Pancreas (tissue), 10 donors: Measurements from ENCODE around the gene LRRC56. TPM values are rescaled to one million over a fixed set of nuclear protein-coding genes. Genes with fewer than 3 reads are reported as not detected.

Experiments used
- ATAC-seq, 4 donors: fragments of 200-7000 bp; cut with Tn5 transposase; one replicate each; pipeline versions ENCODE4 v1.8.0 to v1.9.1; 2020; ENCODE audit warnings: mild to moderate bottlenecking in 4 of 4, moderate library complexity in 4 of 4
- DNase-seq, 6 donors: peaks; one replicate each; pipeline ENCODE4 v3.0.0-alpha.2; 2020
- FAIRE-seq: peaks from 2 replicates; lab custom pipeline; 2012; peaks lifted over from hg19 to GRCh38; lab: Jason Lieb, UNC
- H3K27ac ChIP-seq, 4 donors: fragments of 200-600 bp; sonication (generic); 1 replicate in 3 of 4; 2 replicates in 1 of 4; pipeline versions ENCODE4 v1.5.0 to v1.8.0; 2020
- H3K27me3 ChIP-seq, 4 donors: fragments of 200-600 bp; one replicate each; pipeline ENCODE4 v1.8.0; 2021
- H3K36me3 ChIP-seq, 3 donors: fragments of 200-600 bp; sonication (generic) in 1 of 3; one replicate each; pipeline versions ENCODE4 v1.5.0 to v1.8.0; 2020 to 2021
- H3K4me1 ChIP-seq, 3 donors: fragments of 200-600 bp; one replicate each; pipeline ENCODE4 v1.8.0; 2021
- H3K4me3 ChIP-seq, 4 donors: fragments of 200-600 bp; sonication (generic) in 2 of 4; one replicate each; pipeline versions ENCODE4 v1.5.0 to v1.8.0; 2020 to 2021
- H3K9me3 ChIP-seq, 4 donors: fragments of 200-600 bp; one replicate each; pipeline ENCODE4 v1.8.0; 2021
- CTCF ChIP-seq, 4 donors: fragments of 200-600 bp; sonication (generic) in 3 of 4; IDR thresholded peaks; one replicate each; pipeline versions ENCODE4 v1.5.0 to v1.8.0; 2021; ENCODE audit warnings: antibody characterized with exemption in 4 of 4
- WGBS, 2 donors: extraction: QIAGEN DNeasy Blood & Tissue Kit; methylation state at CpG; one replicate each; pipeline ENCODE4 v1.1.7; 2013; 5-methylcytosine and 5-hydroxymethylcytosine counted together
- intact Hi-C, 3 donors: fragments of 100-400 bp; cut with DNase I; formaldehyde crosslinking; loops; one replicate each; pipeline versions ENCODE4 v1.11.1 to v1.14.2; 2022
- polyA plus RNA-seq, 2 donors: library from polyadenylated mRNA; stranded (reverse); fragments of 200-250 nt; gene quantifications; one replicate each; pipeline ENCODE4 v1.2.3, GENCODE V29; 2013
- total RNA-seq, 6 donors: library from RNA; stranded (reverse); fragmentation: NEBNext Ultra II Directional in 4 of 6; extraction: Animal tissue kit (Norgen Biotek cat#: 25700) in 4 of 6; gene quantifications; one replicate each; pipeline versions ENCODE4 v1.2.1 to v1.2.4, GENCODE V29; 2021 to 2023
- donor health status: healthy with polysubstance abuse.
- donor health status: DM: no; HTN: no; CAD: no; lungs with moderate emphysema.
- donor health status: DM: no; HTN: no; CAD: no.
- donor health status: control.
- donor health status: control.
- donor health status: Bipolar disorder and iron deficiency.
- donor health status: DM: yes; HTN: yes; CAD: no.
- donor health status: DM: no; HTN: no; CAD: no.
- donor health status: DM: no; HTN: no; CAD: no.
- donor health status: DM: yes; HTN: yes; CAD: no.

The LRRC56 gene
- total and polyA plus RNA-seq, 8 donors = 0.98 to 7.3 (median 1.8) TPM

DNA sequence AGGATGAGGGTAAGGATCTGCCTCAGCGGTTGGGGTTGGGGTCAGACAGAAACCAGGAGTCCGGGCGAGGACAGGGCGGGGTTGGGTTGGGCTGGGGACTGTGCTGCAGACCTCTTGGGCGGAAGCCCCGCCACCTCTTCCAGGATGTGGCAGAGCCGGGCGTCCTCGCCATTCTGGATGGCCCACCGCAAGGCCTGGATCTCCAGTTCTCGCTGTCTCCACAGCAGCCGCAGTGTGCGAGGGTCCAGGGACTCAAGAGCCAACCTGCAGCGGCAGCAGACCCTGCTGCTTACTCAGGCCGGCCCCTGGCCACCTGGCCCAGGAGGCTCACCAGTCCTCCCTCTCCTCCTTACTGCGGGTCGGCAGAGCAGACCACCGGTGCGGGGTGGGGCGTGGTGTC is 21.2 kb downstream of the LRRC56 start:
- no peak for FAIRE-seq
- peak in 2 of 6 donors; percentile 49 to 74 for DNase-seq
- ATAC-seq = no peak
- no peaks in the 10 kb centered on the region for H3K9me3 ChIP-seq
- peaks cover 0 to 19% (median 17%) of the 10 kb centered on the region in 3 donors for H3K4me1 ChIP-seq
- H3K36me3 ChIP-seq = no peaks in the 10 kb centered on the region
- TF ChIP-seq CTCF (IDR thresholded peaks at IDR 0.05) = no peak
- H3K27me3 ChIP-seq = no peaks in the 10 kb centered on the region
- intact Hi-C loops = loop anchor here in 2 of 3 donors (5.0 to 10.0 kb wide), 2 partner anchors 164 to 166 kb away; no protein-coding TSS in a partner anchor
- H3K27ac ChIP-seq = no peak overlapping the region
- 89% methylated on average over 20 of the region's 20 CpGs for WGBS, 2 donors
- no peak overlapping the region for H3K4me3 ChIP-seq

- no peaks in the 10 kb centered on the region for H3K9me3 ChIP-seq
- WGBS, 2 donors = 76 to 83% methylated on average over 15 of the region's 15 CpGs
- no peak for TF ChIP-seq CTCF (IDR thresholded peaks at IDR 0.05)
- FAIRE-seq (no peak), DNase-seq (peak in 2 of 6 donors; percentile 62 to 79), ATAC-seq (no peak)
- intact Hi-C loops = loop anchor here in 2 of 3 donors (5.0 to 10.0 kb wide), 2 partner anchors 163 to 166 kb away; no protein-coding TSS in a partner anchor
- peak overlapping the region; percentile 90 to 99 (median 96) for H3K27ac ChIP-seq
- no peak overlapping the region for H3K4me3 ChIP-seq
- H3K4me1 ChIP-seq = peaks cover 0 to 16% (median 16%) of the 10 kb centered on the region in 3 donors
- H3K27me3 ChIP-seq = no peaks in the 10 kb centered on the region
- no peaks in the 10 kb centered on the region for H3K36me3 ChIP-seq
These were observed 21.8 kb downstream of the LRRC56 start for GRCh38 chr11:559020-559620.

DNA sequence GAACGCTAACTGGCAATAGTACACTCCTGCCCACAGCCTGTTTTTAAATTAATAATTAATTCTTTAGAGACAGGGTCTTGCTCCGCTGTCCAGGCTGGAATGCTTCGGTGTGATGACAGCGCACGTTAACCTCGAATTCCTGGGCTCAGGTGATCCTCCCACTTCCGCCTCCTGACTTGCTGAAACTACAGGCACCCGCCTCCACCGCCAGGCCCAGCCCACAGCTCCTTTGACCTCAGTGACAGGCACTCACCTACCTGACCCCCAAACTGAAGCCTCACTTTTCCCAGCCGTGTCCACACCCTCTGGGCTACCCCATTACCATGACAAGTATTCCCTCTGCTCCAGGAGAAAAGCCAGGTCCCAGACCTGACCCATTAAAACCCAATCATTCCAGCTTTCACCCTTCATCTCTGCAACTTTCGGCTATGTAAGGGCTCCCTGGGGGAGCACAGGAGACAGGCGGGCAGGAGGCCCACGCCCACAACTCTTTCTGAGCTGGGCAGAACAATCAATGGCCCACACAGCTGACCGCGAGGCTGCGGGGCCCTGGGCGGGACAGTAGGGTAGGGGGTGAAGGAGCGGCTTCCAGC is 22.5 kb downstream of the LRRC56 start:
- Histone ChIP-seq H3K9me3 (no peaks in the 10 kb centered on the region), H3K36me3 (no peaks in the 10 kb centered on the region), H3K4me1 (peaks cover 0 to 11% (median 9%) of the 10 kb centered on the region in 3 donors), H3K27ac (peak overlapping the region; percentile 90 to 99 (median 96)), H3K4me3 (peak overlapping the region; percentile 16 to 98 (median 74)), H3K27me3 (no peaks in the 10 kb centered on the region)
- no peak for TF ChIP-seq CTCF (IDR thresholded peaks at IDR 0.05)
- 42 to 48% methylated on average over 18 of the region's 18 CpGs for WGBS, 2 donors
- DNase-seq (peak in 4 of 6 donors; percentile 65 to 79 (median 69)), ATAC-seq (peak; percentile 0 to 7 (median 3)), FAIRE-seq (no peak)
- intact Hi-C loops = loop anchor here in 2 of 3 donors (5.0 to 10.0 kb wide), 2 partner anchors 162 to 165 kb away; no protein-coding TSS in a partner anchor

- DNase-seq (peak; percentile 91 to 98 (median 96)), FAIRE-seq (no peak), ATAC-seq (peak; percentile 81 to 92 (median 88))
- H3K27ac ChIP-seq = peak within 1 kb of the TSS; percentile 91 to 99 (median 96)
- WGBS, 2 donors = 1 to 2% methylated on average over 34 to 85 of the region's 95 CpGs
- no peaks in the 10 kb centered on the region for H3K36me3 ChIP-seq
- no peaks in the 10 kb centered on the region for H3K9me3 ChIP-seq
- no peak for TF ChIP-seq CTCF (IDR thresholded peaks at IDR 0.05)
- H3K4me1 ChIP-seq = peaks cover 0 to 11% (median 9%) of the 10 kb centered on the region in 3 donors
- no peaks in the 10 kb centered on the region for H3K27me3 ChIP-seq
- peak within 1 kb of the TSS; percentile 71 to 98 (median 95) for H3K4me3 ChIP-seq
- intact Hi-C loops = no loop called here
These were observed 23.2 kb downstream of the LRRC56 start, which contains the start of the genes LMNTD2 and RASSF7 for GRCh38 chr11:560305-561147. Gene LMNTD2, minus strand, starts transcription at chr11:560738. Its CDS starts 22 bp downstream, at chr11:560716. Gene RASSF7, plus strand, starts transcription at chr11:560970. Its CDS starts 799 bp downstream, at chr11:561769.
